ENCODE results near the gene LRRC75B. TPM values are rescaled to one million over a fixed set of nuclear protein-coding genes. Genes with fewer than 3 reads are reported as not detected.

The LRRC75B gene
- total RNA-seq, 1 donor from 2014 or later = 6.2 TPM

DNA sequence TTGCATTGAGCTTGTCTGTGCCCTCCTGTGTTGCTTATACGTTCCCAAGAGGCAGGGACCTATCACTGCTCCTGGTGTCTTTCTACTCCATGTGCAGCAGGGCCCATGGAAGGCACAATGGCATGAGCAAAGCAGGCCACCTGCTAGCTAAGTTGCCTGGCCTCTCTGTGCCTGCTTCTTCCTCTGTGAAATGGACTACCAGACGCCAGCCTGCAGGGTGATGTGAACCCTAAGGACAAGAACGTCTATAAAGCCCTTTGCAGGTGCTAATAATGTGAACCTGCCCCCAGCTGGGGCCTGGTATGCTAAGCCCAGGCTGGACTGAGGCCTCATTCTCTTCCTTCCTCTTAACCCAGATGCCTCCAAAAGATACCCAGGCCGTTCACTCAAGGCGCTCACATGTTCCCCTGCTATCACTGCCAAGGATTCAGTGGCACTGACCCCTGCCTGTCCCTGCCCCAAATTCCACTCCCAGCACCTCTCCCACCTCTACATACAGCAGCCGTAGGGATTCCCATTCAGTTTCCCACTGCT is 41.9 kb downstream of the LRRC75B start:
- H3K4me3 ChIP-seq (ENCODE audit: insufficient read depth, low read depth, low read length) = no peak overlapping the region
- H3K36me3 ChIP-seq (ENCODE audit: insufficient read depth, low read length) = peaks cover 8% of the 10 kb centered on the region
- FAIRE-seq = no peak
- H3K9me3 ChIP-seq (ENCODE audit: insufficient read depth, low read depth, low read length) = no peaks in the 10 kb centered on the region
- H3K79me2 ChIP-seq (ENCODE audit: insufficient read depth, low read length) = peaks cover 63% of the 10 kb centered on the region
- peaks cover 64% of the 10 kb centered on the region for H4K20me1 ChIP-seq (ENCODE audit: insufficient read depth, low read length)
- H3K4me2 ChIP-seq (ENCODE audit: low read length) = no peak overlapping the region
- no peak overlapping the region for H3K27ac ChIP-seq (ENCODE audit: low read depth, low read length)
- no peak overlapping the region for H2AFZ ChIP-seq (ENCODE audit: low read depth, low read length)
- peaks cover 14% of the 10 kb centered on the region for H3K36me3 Mint-ChIP-seq (ENCODE audit: low read depth, unreplicated experiment)
- peaks cover 18% of the 10 kb centered on the region for H3K4me1 Mint-ChIP-seq (ENCODE audit: low read depth, unreplicated experiment)
- no peak overlapping the region for H3K9ac ChIP-seq (ENCODE audit: low read length)
- no peak for TF ChIP-seq EZH2 (IDR thresholded peaks at IDR 0.05; ENCODE audit: insufficient read depth, low read length)
- TF ChIP-seq CTCF (IDR thresholded peaks at IDR 0.05; ENCODE audit: insufficient read depth, low read depth, low read length) = no peak
- H3K4me1 ChIP-seq (ENCODE audit: insufficient read depth, low read length) = peaks cover 10% of the 10 kb centered on the region
- H3K9me3 Mint-ChIP-seq (ENCODE audit: unreplicated experiment) = no peaks in the 10 kb centered on the region
- no peak for DNase-seq (ENCODE audit: low read depth)
- H3K4me3 Mint-ChIP-seq (ENCODE audit: unreplicated experiment) = peak overlapping the region; percentile 60
- H3K27ac Mint-ChIP-seq (ENCODE audit: unreplicated experiment) = peak overlapping the region; percentile 36
- H3K27me3 Mint-ChIP-seq (ENCODE audit: low read depth, unreplicated experiment) = no peaks in the 10 kb centered on the region
- no peaks in the 10 kb centered on the region for H3K27me3 ChIP-seq (ENCODE audit: insufficient read depth, low read length)

DNA sequence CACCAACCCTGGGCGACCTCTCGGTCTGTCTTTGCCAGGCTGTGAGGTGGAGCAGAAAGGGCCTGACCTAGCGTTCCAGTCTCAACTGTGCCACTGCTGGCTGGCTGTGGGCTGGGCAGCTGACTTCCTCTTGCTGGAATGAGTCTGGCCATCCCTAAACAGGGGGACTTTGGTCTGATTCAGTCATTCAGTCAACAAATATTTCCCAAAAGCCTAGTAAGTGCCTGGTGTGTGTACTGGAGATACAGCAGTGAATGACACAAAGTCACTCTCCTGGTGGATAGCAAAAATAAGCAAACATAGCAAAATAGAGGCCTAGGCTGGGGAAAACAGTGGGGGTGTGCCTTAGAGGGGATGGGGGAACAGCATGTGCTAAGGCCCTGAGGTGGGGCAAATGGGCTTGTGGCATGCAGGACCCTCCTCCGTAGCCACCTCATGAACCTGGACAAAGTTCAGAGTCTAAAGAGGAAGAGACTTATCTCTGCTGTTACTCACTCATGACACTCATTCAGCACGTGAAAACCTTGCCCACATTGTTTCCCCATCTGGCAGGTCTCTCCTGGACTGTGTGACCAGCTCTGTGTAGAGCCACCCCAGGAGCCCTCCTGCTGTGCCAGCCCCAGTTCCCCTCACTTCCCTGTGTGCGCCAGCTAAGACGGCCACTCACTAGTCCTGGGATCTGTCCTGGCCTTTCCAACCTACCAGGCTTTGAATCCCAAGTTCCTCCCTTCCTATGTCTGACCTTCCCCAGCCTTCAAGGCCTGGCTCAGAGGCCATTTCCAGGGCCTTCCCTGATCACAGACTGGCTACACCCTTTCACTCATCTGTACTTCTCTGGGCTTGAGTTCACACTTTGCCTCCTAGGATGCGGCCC is 42.6 kb downstream of the LRRC75B start:
- Mint-ChIP-seq H3K4me1 (ENCODE audit: low read depth, unreplicated experiment) (peaks cover 18% of the 10 kb centered on the region), H3K36me3 (ENCODE audit: low read depth, unreplicated experiment) (peaks cover 14% of the 10 kb centered on the region), H3K4me3 (ENCODE audit: unreplicated experiment) (no peak overlapping the region), H3K27me3 (ENCODE audit: low read depth, unreplicated experiment) (no peaks in the 10 kb centered on the region), H3K27ac (ENCODE audit: unreplicated experiment) (peak overlapping the region; percentile 9), H3K9me3 (ENCODE audit: unreplicated experiment) (no peaks in the 10 kb centered on the region)
- TF ChIP-seq CTCF (IDR thresholded peaks at IDR 0.05; ENCODE audit: insufficient read depth, low read depth, low read length) (no peak), EZH2 (IDR thresholded peaks at IDR 0.05; ENCODE audit: insufficient read depth, low read length) (no peak)
- no peaks in the 10 kb centered on the region for H3K9me3 ChIP-seq (ENCODE audit: insufficient read depth, low read depth, low read length)
- DNase-seq (ENCODE audit: low read depth) = no peak
- H3K4me2 ChIP-seq (ENCODE audit: low read length) = no peak overlapping the region
- peaks cover 66% of the 10 kb centered on the region for H4K20me1 ChIP-seq (ENCODE audit: insufficient read depth, low read length)
- no peak overlapping the region for H3K27ac ChIP-seq (ENCODE audit: low read depth, low read length)
- no peak for FAIRE-seq
- H3K36me3 ChIP-seq (ENCODE audit: insufficient read depth, low read length) = peaks cover 8% of the 10 kb centered on the region
- peaks cover 11% of the 10 kb centered on the region for H3K4me1 ChIP-seq (ENCODE audit: insufficient read depth, low read length)
- H3K4me3 ChIP-seq (ENCODE audit: insufficient read depth, low read depth, low read length) = no peak overlapping the region
- no peaks in the 10 kb centered on the region for H3K27me3 ChIP-seq (ENCODE audit: insufficient read depth, low read length)
- H3K9ac ChIP-seq (ENCODE audit: low read length) = no peak overlapping the region
- H3K79me2 ChIP-seq (ENCODE audit: insufficient read depth, low read length) = peaks cover 61% of the 10 kb centered on the region
- no peak overlapping the region for H2AFZ ChIP-seq (ENCODE audit: low read depth, low read length)

- H3K4me1 Mint-ChIP-seq (ENCODE audit: low read depth, unreplicated experiment) = peaks cover 20% of the 10 kb centered on the region
- Histone ChIP-seq H3K9ac (ENCODE audit: low read length) (no peak overlapping the region), H3K27me3 (ENCODE audit: insufficient read depth, low read length) (no peaks in the 10 kb centered on the region), H3K79me2 (ENCODE audit: insufficient read depth, low read length) (peaks cover 50% of the 10 kb centered on the region), H3K4me3 (ENCODE audit: insufficient read depth, low read depth, low read length) (no peak overlapping the region), H3K4me1 (ENCODE audit: insufficient read depth, low read length) (peaks cover 12% of the 10 kb centered on the region), H3K9me3 (ENCODE audit: insufficient read depth, low read depth, low read length) (no peaks in the 10 kb centered on the region), H2AFZ (ENCODE audit: low read depth, low read length) (no peak overlapping the region), H3K4me2 (ENCODE audit: low read length) (no peak overlapping the region), H3K27ac (ENCODE audit: low read depth, low read length) (no peak overlapping the region), H4K20me1 (ENCODE audit: insufficient read depth, low read length) (peaks cover 75% of the 10 kb centered on the region), H3K36me3 (ENCODE audit: insufficient read depth, low read length) (peaks cover 8% of the 10 kb centered on the region)
- H3K36me3 Mint-ChIP-seq (ENCODE audit: low read depth, unreplicated experiment) = peaks cover 14% of the 10 kb centered on the region
- no peaks in the 10 kb centered on the region for H3K9me3 Mint-ChIP-seq (ENCODE audit: unreplicated experiment)
- DNase-seq (ENCODE audit: low read depth) = no peak
- no peaks in the 10 kb centered on the region for H3K27me3 Mint-ChIP-seq (ENCODE audit: low read depth, unreplicated experiment)
- FAIRE-seq = no peak
- TF ChIP-seq EZH2 (IDR thresholded peaks at IDR 0.05; ENCODE audit: insufficient read depth, low read length) (no peak), CTCF (IDR thresholded peaks at IDR 0.05; ENCODE audit: insufficient read depth, low read depth, low read length) (no peak)
- no peak overlapping the region for H3K4me3 Mint-ChIP-seq (ENCODE audit: unreplicated experiment)
- no peak overlapping the region for H3K27ac Mint-ChIP-seq (ENCODE audit: unreplicated experiment)
Measured at GRCh38 chr22:24548812-24549211, 44.1 kb downstream of the LRRC75B start.

All from astrocyte (in vitro differentiated cells and primary cell).